NOMO-1 (cell line): ENCODE results near the gene ATP4A.

Source experiments
- DNase-seq, 2 experiments: peaks; one replicate each; lab custom pipeline; 2025; ENCODE audit not compliant: unreplicated experiment in 2 of 2; lab: John Stamatoyannopoulos, UW

The ATP4A gene

DNA sequence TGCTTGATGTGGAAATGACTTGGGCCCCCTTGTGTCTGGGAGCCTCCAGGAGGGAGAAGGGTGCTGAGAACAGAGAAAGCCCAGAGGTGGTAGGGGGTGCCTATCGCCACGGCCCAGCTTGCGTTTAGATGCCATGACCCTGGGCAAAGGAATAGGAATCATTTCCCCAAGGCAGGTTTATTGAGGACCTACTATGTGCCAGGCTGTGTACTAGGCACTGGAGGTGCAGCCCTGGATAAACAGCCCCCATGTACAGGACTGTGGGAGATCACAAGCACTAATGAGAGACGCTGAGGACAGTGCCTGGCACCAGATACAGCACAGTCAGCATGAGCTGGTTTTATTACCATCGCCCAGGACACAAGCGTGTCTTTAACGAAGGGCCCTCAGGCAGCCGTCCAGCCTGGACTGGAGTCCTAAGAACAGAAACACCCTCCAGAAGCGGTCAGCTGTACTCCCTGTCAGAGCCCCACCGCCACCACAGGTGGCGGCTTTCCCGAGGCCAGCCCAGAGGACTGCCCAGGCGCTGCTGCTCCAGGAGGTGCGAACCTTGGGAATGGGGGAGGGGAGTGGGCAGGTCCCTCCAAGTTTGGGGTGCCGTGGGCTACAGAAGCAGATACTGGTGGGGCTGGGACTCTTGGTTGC lies 13.5 kb downstream of the ATP4A start:
- no peak for DNase-seq

DNA sequence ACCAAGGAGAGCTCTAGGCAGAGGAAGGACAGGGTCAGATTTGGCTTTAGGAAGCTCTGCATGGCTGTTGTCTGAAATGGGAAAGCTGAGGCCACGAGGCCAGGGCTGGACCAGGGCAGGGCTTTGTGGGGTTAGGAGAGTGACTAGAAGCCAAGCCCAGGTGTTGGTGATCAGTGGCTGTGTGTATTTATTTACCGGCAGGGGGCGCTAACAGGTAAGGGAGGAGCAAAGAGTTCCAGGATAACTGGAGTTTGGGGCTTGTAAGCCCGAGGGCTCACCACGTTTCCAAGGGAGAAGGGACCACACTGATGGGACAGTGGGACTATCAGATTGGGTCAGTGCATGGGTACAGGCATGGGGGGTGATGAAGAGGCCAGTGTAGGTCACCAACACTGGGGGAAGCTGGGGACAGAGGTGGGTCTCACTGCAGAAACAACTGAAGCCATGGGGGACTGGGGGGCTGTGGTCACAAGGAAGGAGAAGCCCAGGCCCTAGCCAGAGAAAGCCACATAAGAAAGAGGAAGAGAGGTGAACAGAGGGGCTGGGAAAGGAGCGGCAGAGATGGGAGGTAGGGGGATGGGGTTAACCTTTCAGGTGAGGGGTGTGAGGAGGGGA lies 14.2 kb downstream of the ATP4A start:
- peak; percentile 48 for DNase-seq

DNA sequence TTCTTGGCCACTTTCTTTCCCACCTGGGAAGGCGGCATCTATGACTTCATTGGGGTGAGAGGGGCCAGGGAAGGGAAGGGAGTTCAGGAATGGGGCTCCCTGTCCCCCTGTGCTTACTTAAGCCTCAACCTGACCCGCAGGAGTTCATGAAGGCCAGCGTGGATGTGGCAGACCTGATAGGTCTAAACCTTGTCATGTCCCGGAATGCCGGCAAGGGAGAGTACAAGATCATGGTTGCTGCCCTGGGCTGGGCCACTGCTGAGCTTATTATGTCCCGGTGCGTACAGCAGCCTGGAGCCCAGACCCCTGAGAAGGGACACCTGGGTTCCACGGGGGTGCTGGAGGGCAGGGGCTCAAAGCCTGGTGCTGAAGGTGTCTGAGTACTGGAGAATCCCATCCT lies 16.9 kb downstream of the ATP4A start:
- no peak for DNase-seq

DNA sequence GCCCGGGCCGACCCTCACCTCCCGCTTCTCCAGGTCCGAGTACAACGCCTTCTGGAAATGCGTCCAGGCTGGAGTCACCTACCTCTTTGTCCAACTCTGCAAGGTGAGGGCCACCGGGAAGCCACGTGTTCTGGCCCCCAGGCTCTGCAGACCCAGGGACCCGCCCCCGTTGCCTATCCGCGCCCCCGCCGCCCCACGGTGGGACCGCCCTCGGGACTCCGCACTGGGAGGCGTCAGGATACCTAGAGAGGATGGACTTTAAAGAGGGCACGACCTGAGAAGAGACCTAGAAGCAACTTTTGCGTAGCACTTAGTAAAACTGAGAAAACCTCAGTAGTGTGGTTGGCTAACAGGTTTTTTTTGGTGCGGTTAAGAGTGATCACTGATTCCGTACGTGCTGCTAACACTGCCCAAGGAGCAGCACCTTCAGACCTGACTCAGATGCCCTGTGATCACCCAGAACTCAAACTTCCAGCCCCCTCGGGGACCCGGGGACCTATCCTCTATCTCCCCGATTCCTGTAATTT lies 17.5 kb downstream of the ATP4A start:
- peak in 1 of 2 experiments; percentile 13 for DNase-seq

DNA sequence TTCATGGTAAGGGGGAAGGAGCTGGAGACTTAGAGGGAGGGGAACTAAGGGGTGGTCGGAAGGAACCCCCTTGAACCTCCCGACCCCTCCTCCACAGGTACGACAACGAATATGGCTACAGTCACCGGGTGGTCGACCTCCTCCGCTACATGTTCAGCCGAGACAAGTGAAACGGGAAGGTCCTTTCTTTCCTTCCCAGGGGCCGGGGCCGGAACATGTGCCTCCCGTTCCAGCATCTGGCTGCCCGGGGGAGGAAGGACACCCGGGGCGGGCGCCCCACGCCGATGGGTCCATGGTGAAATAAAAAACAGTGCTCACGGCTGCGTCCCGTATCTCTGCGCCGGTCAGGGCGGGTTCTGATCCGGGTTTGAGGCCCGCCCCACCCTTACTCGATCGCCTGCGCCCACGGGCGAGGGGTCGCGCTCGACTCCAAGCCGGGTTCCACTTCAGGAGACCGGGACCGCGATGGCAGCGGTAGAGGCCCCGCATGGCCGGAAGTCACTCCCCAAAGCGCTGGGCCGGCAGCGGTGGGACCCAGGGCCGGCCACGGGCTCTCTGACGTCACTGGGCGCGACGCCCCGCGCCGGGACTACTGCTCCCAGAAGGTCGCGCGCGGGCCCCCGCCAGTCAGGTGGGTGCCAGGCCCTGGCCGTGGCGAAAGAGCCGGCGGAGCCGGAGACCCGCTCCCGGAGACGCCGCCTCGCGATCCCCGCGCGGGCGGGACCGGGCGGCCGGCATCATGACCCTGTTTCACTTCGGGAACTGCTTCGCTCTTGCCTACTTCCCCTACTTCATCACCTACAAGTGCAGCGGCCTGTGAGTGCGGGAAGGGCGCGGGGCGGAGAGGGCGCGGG lies 18.2 kb downstream of the ATP4A start, which contains the start of gene TMEM147:
TMEM147 (plus strand) TSS at position 626 of the 854 bp plus-strand sequence; CDS start at position 740, 114 bp downstream.
- DNase-seq, result peak; percentile 76 to 90

DNA sequence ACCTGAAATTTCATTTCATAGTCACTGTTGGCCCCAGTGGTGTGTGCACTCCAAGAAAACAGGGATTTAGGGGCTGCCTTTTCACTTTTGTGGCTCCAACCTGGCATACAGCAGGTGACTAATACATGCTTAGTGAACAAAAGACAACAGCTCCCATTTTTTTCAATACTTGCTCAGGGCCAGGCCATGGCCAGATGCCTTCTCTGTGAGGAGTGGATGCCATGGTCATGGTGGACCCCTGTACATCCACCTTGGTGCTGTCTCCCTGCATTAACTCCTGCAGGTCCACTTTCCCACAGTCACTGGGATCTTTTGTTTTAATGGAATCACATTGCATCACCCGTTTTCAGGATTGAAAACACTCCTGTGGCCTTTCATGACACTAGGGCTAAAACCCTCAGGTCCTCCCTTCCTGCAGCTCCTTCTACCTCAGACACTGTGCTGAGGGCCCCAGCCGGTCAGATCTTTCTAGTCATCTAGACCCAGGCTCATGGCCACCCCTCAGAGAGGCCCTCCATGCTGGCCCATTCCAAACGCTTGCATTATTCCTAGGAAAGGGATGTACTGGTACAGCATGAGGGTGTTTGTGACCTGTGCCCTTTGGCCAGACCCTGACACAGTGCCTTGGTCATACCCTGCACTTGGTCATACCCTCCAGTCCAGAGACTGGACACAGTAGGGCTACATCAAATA lies 19.2 kb downstream of the ATP4A start:
- DNase-seq, result no peak

DNA sequence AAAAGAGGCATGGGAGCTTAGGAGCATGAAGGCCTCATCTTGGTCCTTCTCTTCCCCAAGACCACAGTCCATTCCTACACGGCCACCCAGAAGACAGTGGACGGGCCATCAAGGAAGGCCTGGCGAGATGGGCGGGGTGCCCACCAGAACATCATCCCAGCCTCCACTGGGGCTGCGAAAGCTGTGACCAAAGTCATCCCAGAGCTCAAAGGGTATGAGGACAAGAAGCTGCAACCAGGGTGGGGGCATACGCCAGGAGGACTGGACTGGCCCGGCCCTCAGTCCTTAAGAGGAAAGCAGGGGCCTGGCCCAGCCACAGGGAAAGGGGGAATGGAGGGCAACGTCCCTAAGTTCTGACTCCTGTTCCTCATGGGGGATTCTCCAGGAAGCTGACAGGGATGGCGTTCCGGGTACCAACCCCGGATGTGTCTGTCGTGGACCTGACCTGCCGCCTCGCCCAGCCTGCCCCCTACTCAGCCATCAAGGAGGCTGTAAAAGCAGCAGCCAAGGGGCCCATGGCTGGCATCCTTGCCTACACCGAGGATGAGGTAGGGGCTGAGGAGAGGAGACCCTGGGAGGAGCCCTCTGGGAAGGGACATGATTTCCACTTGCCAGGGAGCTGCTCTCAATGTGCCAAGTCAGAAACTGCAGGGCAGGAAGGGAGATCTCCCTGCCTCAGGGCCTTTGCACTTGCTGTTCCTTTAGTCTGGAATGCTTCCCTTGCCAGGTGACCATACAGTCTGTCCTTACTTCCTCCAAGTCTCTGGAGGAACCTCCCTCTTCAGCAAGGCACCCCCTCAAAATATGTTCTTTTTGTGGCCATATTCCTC lies 20.0 kb downstream of the ATP4A start:
- no peak for DNase-seq

DNA sequence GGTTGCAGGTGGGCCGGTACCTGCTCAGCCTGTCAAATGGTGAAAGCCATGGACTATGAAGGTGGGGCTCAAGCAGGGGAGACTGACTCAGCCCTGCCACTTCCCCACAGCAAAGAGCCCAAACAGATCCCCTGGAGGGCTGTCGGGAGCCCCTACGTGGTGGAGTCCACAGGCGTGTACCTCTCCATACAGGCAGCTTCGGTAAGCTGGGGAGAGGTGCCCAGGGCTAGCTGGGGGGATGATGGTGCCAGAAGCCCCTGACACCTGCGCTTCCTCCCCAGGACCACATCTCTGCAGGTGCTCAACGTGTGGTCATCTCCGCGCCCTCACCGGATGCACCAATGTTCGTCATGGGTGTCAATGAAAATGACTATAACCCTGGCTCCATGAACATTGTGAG lies 21.2 kb downstream of the ATP4A start:
- no peak for DNase-seq

DNA sequence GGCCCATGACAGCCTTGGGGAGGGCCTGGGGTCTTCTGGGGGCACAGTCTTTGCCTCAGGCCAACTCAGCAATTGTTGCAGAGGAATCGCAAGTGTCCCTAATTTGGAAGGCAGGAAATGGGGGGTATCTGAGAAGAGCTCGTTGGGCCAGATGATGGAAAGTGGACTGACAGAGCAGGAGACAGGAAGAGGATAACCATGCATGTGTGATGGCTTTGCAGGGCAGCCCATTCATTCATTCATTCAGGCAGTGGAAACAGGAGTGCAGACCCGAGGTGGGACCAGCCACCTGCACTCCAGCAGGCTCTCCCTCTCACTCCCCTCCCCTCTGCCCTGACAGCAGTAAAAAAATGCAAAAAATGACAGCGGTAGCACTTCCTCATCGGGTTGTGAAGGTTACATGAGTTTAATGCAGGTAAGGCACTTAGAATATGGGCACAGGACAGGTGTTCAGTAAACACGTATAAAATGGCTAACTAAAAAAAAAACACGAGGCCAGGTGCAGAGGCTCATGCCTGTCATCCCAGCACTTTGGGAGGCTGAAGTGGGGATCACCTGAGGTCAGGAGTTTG lies 23.0 kb downstream of the ATP4A start:
- DNase-seq, result no peak

DNA sequence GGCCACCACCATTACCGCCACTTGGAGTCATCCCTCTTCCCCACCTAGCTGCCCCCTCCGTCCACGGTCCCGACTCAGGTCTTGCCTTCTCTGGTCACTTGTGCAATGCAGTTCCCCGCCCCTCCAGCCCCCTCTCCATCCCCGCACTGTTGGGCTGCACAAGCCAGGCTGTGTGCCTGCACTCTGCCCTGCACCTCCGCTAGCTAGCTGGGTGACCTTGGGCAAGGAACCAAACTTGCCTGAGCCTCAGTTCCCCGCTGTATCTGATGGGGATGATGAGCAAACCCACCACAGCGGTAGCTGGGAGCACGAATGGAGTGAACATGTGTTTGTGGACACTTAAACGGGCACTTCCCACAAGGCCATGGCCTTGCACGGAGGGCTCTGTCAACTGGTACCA lies 23.6 kb downstream of the ATP4A start:
- no peak for DNase-seq

DNA sequence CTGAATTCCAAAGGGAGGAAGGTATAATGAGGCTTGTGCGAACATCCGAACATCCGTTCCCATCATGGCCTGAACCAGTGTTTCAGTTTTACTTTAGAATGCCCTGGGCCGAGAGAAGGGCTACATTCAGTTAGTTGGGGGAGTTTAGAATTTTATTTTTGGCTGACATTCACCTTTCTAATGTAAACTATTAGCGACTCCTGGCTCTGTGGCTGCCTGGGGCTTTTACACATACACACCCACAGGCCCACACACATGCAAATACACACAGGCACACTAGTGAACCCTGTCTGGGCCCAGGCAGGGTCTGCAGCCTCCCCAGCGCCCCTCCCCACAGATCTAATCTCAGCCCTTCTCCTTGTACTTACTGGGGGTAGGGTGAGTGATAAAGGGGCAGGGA lies 24.1 kb downstream of the ATP4A start:
- no peak for DNase-seq

DNA sequence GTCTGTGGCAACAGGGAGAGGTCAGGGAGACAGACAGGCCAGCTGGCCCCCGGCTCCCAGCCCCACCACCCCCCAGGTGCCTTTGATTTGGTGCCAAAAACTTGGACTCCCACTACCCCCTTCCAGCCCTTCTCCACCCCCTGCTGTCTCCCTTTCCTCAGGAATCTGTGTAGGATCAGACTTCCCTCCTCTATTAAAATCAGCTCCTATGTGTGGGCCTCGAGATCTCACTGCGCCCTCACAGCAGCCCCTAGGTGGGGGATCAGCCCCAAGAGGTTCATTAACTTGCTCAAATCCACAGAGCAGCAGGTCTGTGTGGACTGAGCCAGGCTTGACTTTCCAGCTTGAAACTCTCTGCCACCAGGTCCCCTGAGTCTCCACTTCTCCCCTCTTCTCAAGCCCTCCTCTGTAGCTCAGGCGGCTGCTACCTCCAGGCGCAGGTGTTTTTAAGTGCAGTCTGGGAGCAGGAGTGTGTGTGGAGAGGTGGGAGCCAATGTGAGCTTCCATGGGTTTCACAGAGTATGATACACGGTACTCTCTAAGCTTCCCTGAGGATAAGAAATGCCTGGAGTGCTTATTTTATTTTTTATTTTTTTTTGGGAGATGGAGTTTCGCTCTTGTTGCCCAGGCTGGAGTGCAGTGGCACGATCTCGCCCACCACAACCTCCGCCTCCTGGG lies 28.5 kb downstream of the ATP4A start:
- DNase-seq, result no peak

DNA sequence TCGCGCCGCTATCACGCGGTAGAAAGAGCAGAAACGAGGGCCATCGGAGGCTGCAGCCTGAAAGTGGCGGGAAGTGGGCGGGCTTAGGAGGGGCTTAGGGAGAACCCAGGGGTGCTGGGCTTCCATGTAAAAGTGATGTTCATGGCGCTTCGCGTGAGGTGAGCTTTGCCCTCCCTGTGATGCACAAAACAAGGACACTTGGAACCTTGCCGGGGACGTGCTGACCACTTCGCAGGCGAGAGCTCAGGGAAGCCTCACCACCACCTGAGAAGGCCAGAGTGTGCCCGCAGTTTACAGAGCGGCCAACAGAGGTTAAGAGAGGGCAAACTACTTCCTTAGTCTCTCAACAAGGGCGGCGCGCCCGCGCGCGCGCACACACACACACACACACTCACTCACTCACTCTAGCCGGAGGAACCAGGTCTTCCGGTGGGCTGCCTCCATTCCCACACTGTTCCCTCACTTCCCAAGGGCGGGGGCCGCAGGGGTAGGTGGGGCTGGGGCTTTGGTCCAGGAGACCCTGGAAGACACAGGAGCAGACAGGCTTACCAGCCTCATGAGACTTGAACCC lies 29.6 kb downstream of the ATP4A start:
- DNase-seq, result peak; percentile 14 to 27

DNA sequence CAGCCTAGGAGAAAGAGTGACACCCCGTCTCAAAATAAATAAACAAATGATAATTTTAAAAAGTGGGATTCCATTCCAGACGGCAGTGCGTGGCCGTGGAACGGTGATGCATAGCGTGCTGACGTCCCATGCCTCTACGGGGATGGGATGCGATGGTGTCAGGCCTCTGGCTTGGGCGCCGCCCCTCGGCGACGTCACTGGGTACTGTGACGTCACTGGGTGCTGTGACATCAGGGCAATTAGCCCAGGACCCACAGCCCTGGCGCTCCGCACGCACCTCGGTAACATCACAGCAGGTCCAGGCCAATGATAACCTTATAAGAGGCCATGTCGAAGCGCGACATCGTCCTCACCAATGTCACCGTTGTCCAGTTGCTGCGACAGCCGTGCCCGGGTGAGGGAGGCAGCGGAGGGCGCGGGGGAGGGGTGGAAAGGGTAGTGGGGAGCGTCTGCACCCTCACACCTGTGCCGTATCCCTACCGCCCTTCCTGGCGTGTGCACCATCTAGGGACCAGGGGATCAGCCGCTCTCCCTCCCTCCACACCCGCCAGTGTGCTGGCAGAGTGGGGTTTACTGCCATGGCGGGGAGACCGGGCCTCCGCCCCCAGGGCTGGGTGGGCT lies 30.1 kb downstream of the ATP4A start, which contains the start of gene GAPDHS:
GAPDHS (plus strand) TSS at position 256 of the 621 bp plus-strand sequence; CDS start at position 328, 72 bp downstream.
- no peak for DNase-seq

DNA sequence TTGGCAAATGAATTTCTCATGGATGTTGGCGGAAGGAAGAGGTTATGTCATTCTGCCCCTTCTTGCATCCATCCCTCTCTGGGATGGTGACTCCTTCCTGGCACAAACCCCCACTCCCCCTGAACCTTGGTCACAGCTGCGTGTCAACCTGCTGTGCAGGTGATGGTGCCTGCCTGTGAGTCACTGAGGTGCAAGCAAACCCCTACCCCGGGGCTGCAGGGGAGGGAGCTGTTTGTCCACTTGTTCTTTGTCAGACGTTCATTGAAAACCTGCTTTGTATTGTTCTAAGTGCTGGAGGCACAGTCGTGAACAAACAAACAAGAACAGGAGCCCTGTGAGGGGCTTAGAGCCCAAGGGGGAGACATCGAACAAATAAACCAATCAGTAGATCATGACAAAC lies 32.2 kb downstream of the ATP4A start:
- DNase-seq, result no peak

DNA sequence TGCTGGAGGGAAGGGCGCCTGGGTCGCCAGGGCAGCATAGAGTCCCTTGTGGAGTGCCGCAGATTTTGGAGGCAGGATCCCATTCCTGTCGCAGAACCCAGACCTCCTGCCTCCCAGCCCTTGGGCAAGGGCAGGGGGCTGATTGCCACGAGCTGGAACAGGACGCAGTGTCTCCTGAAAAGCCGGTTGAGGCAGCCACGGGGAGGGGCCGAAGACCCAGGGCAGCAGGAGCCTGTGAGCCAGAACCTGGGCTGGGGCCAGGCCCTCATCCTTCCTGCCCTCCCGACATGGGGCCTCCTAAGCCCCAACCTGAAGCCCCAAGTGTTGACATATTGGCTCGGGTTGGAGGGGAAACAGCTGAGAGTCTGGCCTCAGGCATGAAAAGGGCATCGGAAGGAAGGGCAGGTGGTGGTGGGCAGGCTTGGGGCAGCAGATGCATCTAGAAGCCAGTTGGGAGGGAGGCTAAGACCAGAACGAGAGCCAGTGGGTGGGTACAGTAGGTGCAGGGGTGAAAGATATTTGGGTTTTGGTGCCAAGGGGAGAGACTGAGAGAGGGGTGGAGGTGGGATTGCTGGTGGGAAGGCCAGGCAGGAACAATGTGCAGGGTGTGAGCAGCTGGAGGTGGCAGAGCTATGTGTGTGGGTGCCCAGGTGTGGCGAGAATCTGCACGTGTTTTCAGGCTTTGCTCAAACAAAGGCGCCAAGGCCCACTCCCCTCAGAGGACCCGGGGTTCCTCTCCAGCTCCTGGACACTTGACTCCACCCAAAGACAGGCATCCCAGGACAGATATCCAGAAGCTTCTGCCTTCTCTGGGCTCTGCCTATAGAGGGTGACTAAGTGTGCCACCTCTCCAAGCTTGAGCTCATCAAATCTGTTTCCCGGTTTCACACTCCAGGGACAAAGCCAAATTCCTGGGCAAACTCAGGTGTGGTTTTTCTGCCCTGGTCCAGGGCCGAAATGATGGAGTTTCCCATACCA lies 33.9 kb downstream of the ATP4A start:
- DNase-seq, result no peak
